Ishikawa (cell line): ENCODE data around the gene ALG8.

Experiments
- CREB1 ChIP-seq: IDR thresholded peaks from 2 replicates; pipeline ENCODE4 v1.6.1; 2012; ENCODE audit warnings: low read depth
- EGR1 ChIP-seq: IDR thresholded peaks from 2 replicates; pipeline ENCODE4 v1.6.1; 2012
- FOXM1 ChIP-seq: IDR thresholded peaks from 2 replicates; pipeline ENCODE4 v1.6.1; 2012; ENCODE audit warnings: low read depth, borderline replicate concordance
- RAD21 ChIP-seq: IDR thresholded peaks from 2 replicates; pipeline ENCODE4 v1.6.1; 2012; ENCODE audit warnings: low read depth
- REST ChIP-seq: IDR thresholded peaks from 2 replicates; pipeline ENCODE4 v1.6.1; 2012; ENCODE audit warnings: low read depth, mild to moderate bottlenecking
- TAF1 ChIP-seq: IDR thresholded peaks from 2 replicates; pipeline ENCODE4 v1.6.1; 2012; ENCODE audit warnings: low read depth, mild to moderate bottlenecking
- TCF12 ChIP-seq: IDR thresholded peaks from 2 replicates; pipeline ENCODE4 v1.6.1; 2012; ENCODE audit warnings: low read depth
- TEAD4 ChIP-seq: IDR thresholded peaks from 2 replicates; pipeline ENCODE4 v1.6.1; 2012
- USF1 ChIP-seq: IDR thresholded peaks from 2 replicates; pipeline ENCODE4 v1.6.1; 2012
- YY1 ChIP-seq: IDR thresholded peaks from 2 replicates; pipeline ENCODE4 v1.6.1; 2012; ENCODE audit warnings: low read depth

- TF ChIP-seq TCF12 (no peak), YY1 (no peak), RAD21 (no peak), REST (no peak), FOXM1 (no peak), TAF1 (no peak), CREB1 (no peak), TEAD4 (no peak), EGR1 (no peak), USF1 (no peak)
Observed at GRCh38 chr11:78170874-78171549, 31.6 kb upstream of the ALG8 start.
